Smooth muscle cell (in vitro differentiated cells): ENCODE data around the gene ST6GAL1. TPM values are rescaled to one million over a fixed set of nuclear protein-coding genes. Genes with fewer than 3 reads are reported as not detected.

ENCODE experiments used
- DNase-seq: peaks from one replicate; lab custom pipeline; 2025; ENCODE audit not compliant: unreplicated experiment; lab: John Stamatoyannopoulos, UW
- H2AFZ ChIP-seq: fragments of 200-600 bp; sonication (generic); 2 replicates; pipeline ENCODE4 v1.6.0; 2016; ENCODE audit warnings: antibody characterized with exemption, low read depth, mild to moderate bottlenecking
- H3F3A ChIP-seq: fragments of 200-600 bp; sonication (generic); 2 replicates; pipeline ENCODE4 v1.6.0; 2017; ENCODE audit warnings: antibody characterized with exemption, low read depth
- H3K27ac ChIP-seq: fragments of 200-600 bp; sonication (generic); 2 replicates; pipeline ENCODE4 v1.5.1; 2016; ENCODE audit warnings: low read depth, mild to moderate bottlenecking
- H3K27me3 ChIP-seq: fragments of 200-600 bp; sonication (generic); 2 replicates; pipeline ENCODE4 v1.6.1; 2016; ENCODE audit warnings: low read depth, mild to moderate bottlenecking
- H3K36me3 ChIP-seq: fragments of 200-600 bp; sonication (generic); 2 replicates; pipeline ENCODE4 v1.5.1; 2016; ENCODE audit warnings: low read depth
- H3K4me1 ChIP-seq: fragments of 200-600 bp; sonication (generic); 2 replicates; pipeline ENCODE4 v1.5.1; 2016; ENCODE audit warnings: low read depth
- H3K4me2 ChIP-seq: fragments of 200-600 bp; sonication (generic); 2 replicates; pipeline ENCODE4 v1.6.0; 2016; ENCODE audit warnings: mild to moderate bottlenecking
- H3K4me3 ChIP-seq: fragments of 200-600 bp; sonication (generic); 2 replicates; pipeline ENCODE4 v1.5.1; 2016; ENCODE audit warnings: mild to moderate bottlenecking
- H3K79me2 ChIP-seq: fragments of 200-600 bp; sonication (generic); 2 replicates; pipeline ENCODE4 v1.6.0; 2016; ENCODE audit warnings: low read depth, mild to moderate bottlenecking
- H3K9ac ChIP-seq: fragments of 200-600 bp; sonication (generic); 2 replicates; pipeline ENCODE4 v1.6.0; 2016; ENCODE audit warnings: low read depth
- H3K9me3 ChIP-seq: fragments of 200-600 bp; sonication (generic); replicated peaks from 2 replicates; pipeline ENCODE4 v1.5.1; 2016; ENCODE audit warnings: low read depth
- H4K20me1 ChIP-seq: fragments of 200-600 bp; sonication (generic); 2 replicates; pipeline ENCODE4 v1.6.0; 2016; ENCODE audit warnings: low read depth
- CTCF ChIP-seq: fragments of 200-600 bp; sonication (generic); IDR thresholded peaks from 2 replicates; pipeline ENCODE4 v1.5.1; 2017; ENCODE audit warnings: borderline replicate concordance, mild to moderate bottlenecking, antibody characterized with exemption; ENCODE audit not compliant: insufficient read depth, poor library complexity, severe bottlenecking
- WGBS: methylation state at CpG from one replicate; pipeline ENCODE4 v1.1.7; 2016; ENCODE audit warnings: low lambda C conversion rate; 5-methylcytosine and 5-hydroxymethylcytosine counted together
- polyA plus RNA-seq: library from polyadenylated mRNA; unstranded; fragments of >200 nt; fragmentation: Nextera tagmentation; extraction: Ambion mirVana; gene quantifications from 2 replicates; pipeline ENCODE4 v1.2.1, GENCODE V29; 2016
- total RNA-seq: library from RNA; depleted of rRNA; stranded (reverse); fragments of >200 nt; gene quantifications from 2 replicates; pipeline ENCODE4 v1.2.3, GENCODE V29; 2014

Gene ST6GAL1
- total and polyA plus RNA-seq, 2 experiments from 2014 or later: 3.5 to 8.9 TPM

GRCh38 chr3:186920301-186920700 is 10.0 kb upstream of the ST6GAL1 start:
- Histone ChIP-seq H3K27me3 (no peaks in the 10 kb centered on the region), H3K36me3 (no peaks in the 10 kb centered on the region), H3K9ac (no peak overlapping the region), H3K9me3 (no peaks in the 10 kb centered on the region), H3K27ac (no peak overlapping the region), H2AFZ (no peak overlapping the region), H3K4me3 (no peak overlapping the region), H3F3A (no peaks in the 10 kb centered on the region), H3K4me1 (peaks cover 4% of the 10 kb centered on the region), H3K4me2 (no peak overlapping the region), H4K20me1 (no peaks in the 10 kb centered on the region), H3K79me2 (no peaks in the 10 kb centered on the region)
- no peak for DNase-seq
- TF ChIP-seq CTCF: no peak
- 89% methylated on average over 4 of the region's 4 CpGs for WGBS

GRCh38 chr3:186920796-186921195 is 9.5 kb upstream of the ST6GAL1 start:
- 94% methylated on average over 1 of the region's 1 CpG for WGBS

GRCh38 chr3:186921578-186921977 is 8.7 kb upstream of the ST6GAL1 start:
- no peaks in the 10 kb centered on the region for H3K36me3 ChIP-seq
- no peaks in the 10 kb centered on the region for H3K4me1 ChIP-seq
- H4K20me1 ChIP-seq: no peaks in the 10 kb centered on the region
- 52% methylated on average over 3 of the region's 3 CpGs for WGBS
- no peak overlapping the region for H3K4me3 ChIP-seq
- H3F3A ChIP-seq: no peaks in the 10 kb centered on the region
- no peak overlapping the region for H2AFZ ChIP-seq
- no peak for DNase-seq
- H3K9ac ChIP-seq: no peak overlapping the region
- no peak for TF ChIP-seq CTCF
- no peak overlapping the region for H3K4me2 ChIP-seq
- H3K27me3 ChIP-seq: no peaks in the 10 kb centered on the region
- H3K79me2 ChIP-seq: no peaks in the 10 kb centered on the region
- no peak overlapping the region for H3K27ac ChIP-seq
- H3K9me3 ChIP-seq: no peaks in the 10 kb centered on the region

More at GRCh38 chr3:186920796-186921195, 9.5 kb upstream of the ST6GAL1 start:
- no peak overlapping the region for H3K9ac ChIP-seq
- H2AFZ ChIP-seq: no peak overlapping the region
- H3F3A ChIP-seq: no peaks in the 10 kb centered on the region
- peaks cover 2% of the 10 kb centered on the region for H3K4me1 ChIP-seq
- no peaks in the 10 kb centered on the region for H3K9me3 ChIP-seq
- H3K4me2 ChIP-seq: no peak overlapping the region
- H3K27ac ChIP-seq: no peak overlapping the region
- H3K4me3 ChIP-seq: no peak overlapping the region
- no peaks in the 10 kb centered on the region for H3K79me2 ChIP-seq
- no peak for TF ChIP-seq CTCF
- no peak for DNase-seq
- H3K27me3 ChIP-seq: no peaks in the 10 kb centered on the region
- no peaks in the 10 kb centered on the region for H4K20me1 ChIP-seq
- no peaks in the 10 kb centered on the region for H3K36me3 ChIP-seq

- Histone ChIP-seq H3K4me1 (no peaks in the 10 kb centered on the region), H4K20me1 (no peaks in the 10 kb centered on the region), H3K4me2 (peak overlapping the region; percentile 17), H3K9me3 (no peaks in the 10 kb centered on the region), H3K36me3 (no peaks in the 10 kb centered on the region), H3K9ac (no peak overlapping the region), H3K27me3 (no peaks in the 10 kb centered on the region), H3F3A (no peaks in the 10 kb centered on the region), H3K4me3 (no peak overlapping the region), H2AFZ (no peak overlapping the region), H3K79me2 (no peaks in the 10 kb centered on the region), H3K27ac (peak overlapping the region; percentile 60)
- no peak for TF ChIP-seq CTCF
- 97% methylated on average over 9 of the region's 9 CpGs for WGBS
- DNase-seq: no peak
These were observed 8.1 kb upstream of the ST6GAL1 start for GRCh38 chr3:186922224-186922623.
